ENCODE measurements around the gene PAX6.

Gene PAX6

GRCh38 chr11:31817621-31818424 is 6.7 kb upstream of the PAX6 start:
- CTCF ChIA-PET: interaction anchor here (1.1 kb wide), 1 partner anchor 10 kb away, joined by 6 read pairs; no protein-coding TSS in a partner anchor
- Mint-ChIP-seq H3K27me3 (peaks cover 99% of the 10 kb centered on the region), H3K4me1 (peaks cover 20% of the 10 kb centered on the region), H3K9me3 (no peaks in the 10 kb centered on the region), H3K4me3 (no peak overlapping the region), H3K36me3 (no peaks in the 10 kb centered on the region), H3K27ac (peak overlapping the region; percentile 55)
- DNase-seq: no peak

GRCh38 chr11:31817054-31817620 is 6.0 kb upstream of the PAX6 start:
- Mint-ChIP-seq H3K4me3 (no peak overlapping the region), H3K9me3 (no peaks in the 10 kb centered on the region), H3K36me3 (no peaks in the 10 kb centered on the region), H3K4me1 (peaks cover 25% of the 10 kb centered on the region), H3K27me3 (peaks cover 99% of the 10 kb centered on the region), H3K27ac (peak overlapping the region; percentile 55)
- CTCF ChIA-PET: interaction anchor here (1.1 kb wide), 1 partner anchor 9 kb away, joined by 6 read pairs; no protein-coding TSS in a partner anchor
- DNase-seq: no peak

- peaks cover 100% of the 10 kb centered on the region for H3K27me3 Mint-ChIP-seq
- no peak for DNase-seq
- H3K9me3 Mint-ChIP-seq: no peaks in the 10 kb centered on the region
- peaks cover 29% of the 10 kb centered on the region for H3K4me1 Mint-ChIP-seq
- CTCF ChIA-PET: interaction anchor here (1.1 kb wide), 1 partner anchor 9 kb away, joined by 6 read pairs; no protein-coding TSS in a partner anchor
- H3K27ac Mint-ChIP-seq: peak overlapping the region; percentile 62
- H3K4me3 Mint-ChIP-seq: no peak overlapping the region
- H3K36me3 Mint-ChIP-seq: peaks cover 2% of the 10 kb centered on the region
These were observed 5.4 kb upstream of the PAX6 start for GRCh38 chr11:31816468-31817053.

- Mint-ChIP-seq H3K36me3 (peaks cover 4% of the 10 kb centered on the region), H3K27ac (peak overlapping the region; percentile 62), H3K27me3 (peaks cover 100% of the 10 kb centered on the region), H3K9me3 (no peaks in the 10 kb centered on the region), H3K4me3 (no peak overlapping the region), H3K4me1 (peaks cover 32% of the 10 kb centered on the region)
- CTCF ChIA-PET: no interaction called here
- DNase-seq: no peak
These were observed 4.8 kb upstream of the PAX6 start for GRCh38 chr11:31815711-31816467.

- H3K27ac Mint-ChIP-seq: peak overlapping the region; percentile 37
- CTCF ChIA-PET: no interaction called here
These were observed 3.2 kb upstream of the PAX6 start for GRCh38 chr11:31814176-31814868.

GRCh38 chr11:31813391-31814175 is 2.5 kb upstream of the PAX6 start:
- no peaks in the 10 kb centered on the region for H3K9me3 Mint-ChIP-seq
- peaks cover 45% of the 10 kb centered on the region for H3K4me1 Mint-ChIP-seq
- H3K36me3 Mint-ChIP-seq: peaks cover 9% of the 10 kb centered on the region
- no peak overlapping the region for H3K4me3 Mint-ChIP-seq
- H3K27me3 Mint-ChIP-seq: peaks cover 100% of the 10 kb centered on the region
- peak overlapping the region; percentile 45 for H3K27ac Mint-ChIP-seq
- CTCF ChIA-PET: interaction anchor here (1.3 kb wide), 1 partner anchor 144 kb away, joined by 4 read pairs; no protein-coding TSS in a partner anchor
- no peak for DNase-seq

More at GRCh38 chr11:31814176-31814868, 3.2 kb upstream of the PAX6 start:
- Mint-ChIP-seq H3K9me3 (no peaks in the 10 kb centered on the region), H3K4me3 (no peak overlapping the region), H3K4me1 (peaks cover 40% of the 10 kb centered on the region), H3K27me3 (peaks cover 100% of the 10 kb centered on the region), H3K36me3 (peaks cover 9% of the 10 kb centered on the region)
- no peak for DNase-seq

- H3K27ac Mint-ChIP-seq: no peak overlapping the region
- CTCF ChIA-PET: interaction anchor here (1.3 kb wide), 1 partner anchor 145 kb away, joined by 4 read pairs; no protein-coding TSS in a partner anchor
- H3K27me3 Mint-ChIP-seq: peaks cover 100% of the 10 kb centered on the region
- H3K4me3 Mint-ChIP-seq: peak overlapping the region; percentile 28
- DNase-seq: no peak
- peaks cover 10% of the 10 kb centered on the region for H3K36me3 Mint-ChIP-seq
- H3K4me1 Mint-ChIP-seq: peaks cover 42% of the 10 kb centered on the region
- H3K9me3 Mint-ChIP-seq: no peaks in the 10 kb centered on the region
These were observed 1.6 kb upstream of the PAX6 start for GRCh38 chr11:31812383-31813381.

GRCh38 chr11:31809857-31810778 is 1.0 kb downstream of the PAX6 start:
- Mint-ChIP-seq H3K27me3 (peaks cover 100% of the 10 kb centered on the region), H3K27ac (peak overlapping the region; percentile 1), H3K4me1 (peaks cover 34% of the 10 kb centered on the region), H3K4me3 (peak overlapping the region; percentile 21), H3K36me3 (peaks cover 10% of the 10 kb centered on the region), H3K9me3 (no peaks in the 10 kb centered on the region)
- DNase-seq: no peak
- CTCF ChIA-PET: interaction anchor here (1.0 kb wide), 1 partner anchor 11 kb away, joined by 3 read pairs; no protein-coding TSS in a partner anchor

GRCh38 chr11:31809541-31809856 is 1.6 kb downstream of the PAX6 start:
- peaks cover 100% of the 10 kb centered on the region for H3K27me3 Mint-ChIP-seq
- peaks cover 10% of the 10 kb centered on the region for H3K36me3 Mint-ChIP-seq
- H3K4me3 Mint-ChIP-seq: peak overlapping the region; percentile 21
- peak overlapping the region; percentile 1 for H3K27ac Mint-ChIP-seq
- H3K9me3 Mint-ChIP-seq: no peaks in the 10 kb centered on the region
- peaks cover 34% of the 10 kb centered on the region for H3K4me1 Mint-ChIP-seq
- no peak for DNase-seq
- CTCF ChIA-PET: interaction anchor here (1.0 kb wide), 1 partner anchor 11 kb away, joined by 3 read pairs; no protein-coding TSS in a partner anchor

GRCh38 chr11:31808721-31809540 is 2.2 kb downstream of the PAX6 start:
- Mint-ChIP-seq H3K36me3 (peaks cover 13% of the 10 kb centered on the region), H3K27me3 (peaks cover 100% of the 10 kb centered on the region), H3K9me3 (no peaks in the 10 kb centered on the region), H3K4me1 (peaks cover 39% of the 10 kb centered on the region), H3K4me3 (no peak overlapping the region), H3K27ac (peak overlapping the region; percentile 52)
- CTCF ChIA-PET: interaction anchor here (1.6 kb wide), 2 partner anchors 8 to 702 kb away, joined by 4 to 6 read pairs; no protein-coding TSS in a partner anchor
- no peak for DNase-seq
